Measurements from ENCODE around the gene LENG1. TPM values are rescaled to one million over a fixed set of nuclear protein-coding genes. Genes with fewer than 3 reads are reported as not detected.

LENG1 gene
- total and polyA plus RNA-seq, 9 of the 15 experiments (the other 6 are each of a cell fraction or from before 2014, with no cell fraction given): 0.30 to 10.5 (median 4.7) TPM

DNA sequence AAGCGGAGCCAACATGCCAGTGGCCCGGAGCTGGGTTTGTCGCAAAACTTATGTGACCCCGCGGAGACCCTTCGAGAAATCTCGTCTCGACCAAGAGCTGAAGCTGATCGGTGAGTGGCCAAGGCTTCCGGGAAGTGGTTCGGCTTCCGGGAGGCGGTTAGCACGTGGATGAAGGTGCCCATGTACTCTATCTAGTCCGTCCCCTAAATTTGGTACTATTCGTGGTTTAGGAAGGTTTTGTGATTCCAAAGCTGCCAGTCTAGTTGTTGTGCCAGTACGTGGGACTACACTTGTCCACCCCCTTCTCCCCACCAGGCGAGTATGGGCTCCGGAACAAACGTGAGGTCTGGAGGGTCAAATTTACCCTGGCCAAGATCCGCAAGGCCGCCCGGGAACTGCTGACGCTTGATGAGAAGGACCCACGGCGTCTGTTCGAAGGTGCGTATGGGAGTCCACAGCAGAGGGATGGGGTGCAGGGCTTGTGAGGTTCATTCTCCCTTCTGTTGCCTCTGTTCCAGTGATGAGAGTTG is 41.7 kb upstream of the LENG1 start (continued):
- no peak for TF ChIP-seq ETS1 (conservative IDR thresholded peaks at IDR 0.05; ENCODE audit: control insufficient read depth, low read depth, low read length)
- no peak for TF ChIP-seq MECOM (CRISPR knock-in tag; IDR thresholded peaks at IDR 0.05)
- TF ChIP-seq MXD1 (CRISPR knock-in tag; IDR thresholded peaks at IDR 0.05; ENCODE audit: borderline replicate concordance, poor library complexity, severe bottlenecking): peak; percentile 38
- no peak for TF ChIP-seq TSHZ1 (CRISPR knock-in tag; IDR thresholded peaks at IDR 0.05)
- peak; percentile 76 for TF ChIP-seq RBM22 (IDR thresholded peaks at IDR 0.05; ENCODE audit: low read depth, low read length, poor library complexity, severe bottlenecking)
- TF ChIP-seq THAP7 (CRISPR knock-in tag; IDR thresholded peaks at IDR 0.05): 0 out of 2 replicates have a peak, but pooled peaks have one; percentile 21
- TF ChIP-seq, protein P1, sequence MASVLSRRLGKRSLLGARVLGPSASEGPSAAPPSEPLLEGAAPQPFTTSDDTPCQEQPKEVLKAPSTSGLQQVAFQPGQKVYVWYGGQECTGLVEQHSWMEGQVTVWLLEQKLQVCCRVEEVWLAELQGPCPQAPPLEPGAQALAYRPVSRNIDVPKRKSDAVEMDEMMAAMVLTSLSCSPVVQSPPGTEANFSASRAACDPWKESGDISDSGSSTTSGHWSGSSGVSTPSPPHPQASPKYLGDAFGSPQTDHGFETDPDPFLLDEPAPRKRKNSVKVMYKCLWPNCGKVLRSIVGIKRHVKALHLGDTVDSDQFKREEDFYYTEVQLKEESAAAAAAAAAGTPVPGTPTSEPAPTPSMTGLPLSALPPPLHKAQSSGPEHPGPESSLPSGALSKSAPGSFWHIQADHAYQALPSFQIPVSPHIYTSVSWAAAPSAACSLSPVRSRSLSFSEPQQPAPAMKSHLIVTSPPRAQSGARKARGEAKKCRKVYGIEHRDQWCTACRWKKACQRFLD (CRISPR knock-in tag; IDR thresholded peaks at IDR 0.05): no peak
- peak; percentile 53; the same call in 1 of the 2 replicates for TF ChIP-seq ZNF592 (IDR thresholded peaks at IDR 0.05)
- no peak for TF ChIP-seq MAFG (tag; conservative IDR thresholded peaks at IDR 0.05)
- no peak for TF ChIP-seq MYC (IDR thresholded peaks at IDR 0.05; ENCODE audit: low read depth, low read length)
- TF ChIP-seq MYC (CRISPR knock-in tag; IDR thresholded peaks at IDR 0.05; ENCODE audit: borderline replicate concordance, low read depth): peak; percentile 91; the same call in 1 of the 2 replicates
- no peak for TF ChIP-seq FIP1L1 (IDR thresholded peaks at IDR 0.05; ENCODE audit: low read depth, low read length, poor library complexity, severe bottlenecking)

Measured in K562 (cell line).